ENCODE measurements around the gene IP6K2.

DNA sequence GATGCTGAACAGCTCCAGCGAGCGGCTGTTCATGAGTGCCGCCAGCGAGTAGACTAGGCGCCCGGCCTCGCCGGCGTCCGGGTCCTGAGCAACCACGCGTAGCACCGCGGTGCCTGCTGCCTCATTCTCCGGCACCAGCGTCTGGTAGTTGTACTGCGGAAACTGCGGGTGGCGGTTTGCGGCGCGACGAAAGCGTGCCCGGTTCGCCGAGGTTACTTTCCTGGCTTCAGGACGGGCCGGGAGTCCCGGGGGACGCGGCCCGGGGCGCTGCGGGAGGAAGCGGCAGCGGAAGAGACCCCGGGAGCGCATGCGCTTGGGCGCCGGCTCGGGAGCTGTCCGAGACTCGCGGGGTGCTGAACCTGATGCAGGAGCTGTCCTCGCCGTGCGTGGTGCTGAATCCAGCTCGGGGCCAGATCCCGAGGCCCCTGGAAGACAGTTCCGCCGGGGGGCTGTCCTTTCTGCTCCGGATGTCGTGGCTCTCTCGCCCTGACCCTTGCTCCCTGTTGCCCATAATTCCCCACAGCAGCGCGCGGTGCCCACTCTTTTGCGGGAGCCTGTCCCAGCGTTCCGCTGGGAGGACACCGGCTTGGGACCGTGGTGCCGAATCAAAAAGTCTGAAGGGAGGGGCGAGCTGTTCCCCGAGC is 55.4 kb downstream of the IP6K2 start:
- TF ChIP-seq POLR2A (IDR thresholded peaks at IDR 0.05) (no peak), CTCF (IDR thresholded peaks at IDR 0.05) (no peak)

Measured in testis (tissue), 2 donors.